Stomach smooth muscle (tissue), 2 donors: ENCODE results near the gene PSD4.

ENCODE experiments used
- H3K27ac ChIP-seq: one replicate; pipeline ENCODE4 v1.7.0; 2013; ENCODE audit warnings: mild to moderate bottlenecking, low read length, inconsistent platforms
- H3K27me3 ChIP-seq, 2 donors: one replicate each; pipeline ENCODE4 v1.7.0; 2013; ENCODE audit warnings: low read length in 2 of 2; ENCODE audit not compliant: insufficient read depth in 2 of 2, control insufficient read depth in 1 of 2
- H3K36me3 ChIP-seq, 2 donors: one replicate each; pipeline ENCODE4 v1.7.0; 2013; ENCODE audit warnings: low read length in 2 of 2; ENCODE audit not compliant: control insufficient read depth in 2 of 2, insufficient read depth in 2 of 2
- H3K4me1 ChIP-seq: one replicate; pipeline ENCODE4 v1.7.0; 2013; ENCODE audit warnings: low read length; ENCODE audit not compliant: control insufficient read depth, insufficient read depth
- H3K4me3 ChIP-seq, 2 donors: one replicate each; pipeline ENCODE4 v1.7.0; 2013; ENCODE audit warnings: low read length in 2 of 2
- H3K9ac ChIP-seq, 2 donors: one replicate each; pipeline ENCODE4 v1.7.0; 2013; ENCODE audit warnings: low read length in 2 of 2, mild to moderate bottlenecking in 1 of 2
- H3K9me3 ChIP-seq, 2 donors: one replicate each; pipeline ENCODE4 v1.7.0; 2013; ENCODE audit warnings: low read length in 2 of 2; ENCODE audit not compliant: control insufficient read depth in 2 of 2
- donor health status: healthy.
- donor health status: Pancreatic carcinoma.

PSD4 gene

DNA sequence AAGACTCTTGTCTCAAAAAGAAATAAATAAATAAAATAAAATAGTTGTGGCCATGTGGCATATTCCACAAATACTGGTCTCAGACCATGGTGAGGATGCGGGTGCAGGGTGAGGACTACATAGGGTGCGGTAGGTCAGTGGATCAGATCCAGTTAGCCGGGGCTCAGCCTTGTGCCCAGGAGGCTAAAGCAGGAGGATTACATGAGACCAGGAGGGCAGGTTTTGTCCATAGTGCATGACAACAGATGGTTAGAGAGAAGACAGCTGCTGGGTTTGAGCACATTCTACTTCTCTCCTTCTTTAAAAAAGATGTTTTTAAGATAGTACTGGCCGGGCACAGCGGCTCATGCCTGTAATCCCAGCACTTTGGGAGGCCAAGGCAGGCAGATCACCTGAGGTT lies 12.8 kb upstream of the PSD4 start:
- Histone ChIP-seq H3K9ac (no peak overlapping the region), H3K27me3 (peaks cover 8 to 12% of the 10 kb centered on the region in 2 donors), H3K36me3 (no peaks in the 10 kb centered on the region), H3K4me1 (no peaks in the 10 kb centered on the region), H3K27ac (no peak overlapping the region), H3K9me3 (no peaks in the 10 kb centered on the region), H3K4me3 (no peak overlapping the region)

DNA sequence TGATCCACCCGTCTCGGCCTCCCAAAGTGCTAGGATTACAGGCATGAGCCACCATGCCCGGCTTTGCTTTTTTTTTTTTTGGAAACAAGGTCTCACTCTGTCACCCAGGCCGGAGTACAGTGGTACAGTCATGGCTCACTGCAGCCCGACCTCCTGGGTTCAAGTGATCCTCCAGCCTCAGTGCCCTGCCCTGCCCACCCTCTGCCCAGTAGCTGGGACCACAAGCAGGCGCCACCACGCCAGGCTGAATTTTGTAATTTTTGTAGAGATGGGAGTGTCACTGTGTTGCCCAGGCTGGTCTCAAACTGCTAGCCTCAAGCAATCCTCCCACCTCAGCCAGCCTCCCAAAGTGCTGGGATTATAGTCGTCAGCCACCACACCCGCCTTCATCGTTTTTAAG lies 11.6 kb upstream of the PSD4 start:
- Histone ChIP-seq H3K4me1 (no peaks in the 10 kb centered on the region), H3K9ac (no peak overlapping the region), H3K27ac (no peak overlapping the region), H3K27me3 (peaks cover 5 to 12% of the 10 kb centered on the region in 2 donors), H3K9me3 (no peaks in the 10 kb centered on the region), H3K36me3 (no peaks in the 10 kb centered on the region), H3K4me3 (no peak overlapping the region)

DNA sequence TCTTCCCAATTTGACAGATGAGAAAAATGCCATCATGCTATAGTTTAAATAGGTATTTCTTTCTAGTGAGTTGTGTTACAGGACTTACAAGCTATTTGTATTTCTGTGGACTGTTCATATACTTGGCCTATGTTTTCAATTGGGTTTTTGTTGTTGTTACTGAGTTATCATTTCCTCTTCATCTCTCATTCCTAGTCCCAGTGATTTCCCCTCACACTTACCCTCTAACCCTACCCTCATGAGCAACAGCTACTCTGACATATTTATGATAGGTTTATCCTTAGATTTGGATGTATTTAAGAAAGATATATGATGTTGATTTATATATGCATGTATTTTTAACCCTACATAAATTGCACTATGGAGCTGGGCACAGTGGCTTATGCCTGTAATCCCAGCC lies 10.9 kb upstream of the PSD4 start:
- Histone ChIP-seq H3K9me3 (no peaks in the 10 kb centered on the region), H3K27me3 (peaks cover 0 to 8% of the 10 kb centered on the region in 2 donors), H3K4me1 (no peaks in the 10 kb centered on the region), H3K9ac (no peak overlapping the region), H3K27ac (no peak overlapping the region), H3K36me3 (no peaks in the 10 kb centered on the region), H3K4me3 (no peak overlapping the region)

DNA sequence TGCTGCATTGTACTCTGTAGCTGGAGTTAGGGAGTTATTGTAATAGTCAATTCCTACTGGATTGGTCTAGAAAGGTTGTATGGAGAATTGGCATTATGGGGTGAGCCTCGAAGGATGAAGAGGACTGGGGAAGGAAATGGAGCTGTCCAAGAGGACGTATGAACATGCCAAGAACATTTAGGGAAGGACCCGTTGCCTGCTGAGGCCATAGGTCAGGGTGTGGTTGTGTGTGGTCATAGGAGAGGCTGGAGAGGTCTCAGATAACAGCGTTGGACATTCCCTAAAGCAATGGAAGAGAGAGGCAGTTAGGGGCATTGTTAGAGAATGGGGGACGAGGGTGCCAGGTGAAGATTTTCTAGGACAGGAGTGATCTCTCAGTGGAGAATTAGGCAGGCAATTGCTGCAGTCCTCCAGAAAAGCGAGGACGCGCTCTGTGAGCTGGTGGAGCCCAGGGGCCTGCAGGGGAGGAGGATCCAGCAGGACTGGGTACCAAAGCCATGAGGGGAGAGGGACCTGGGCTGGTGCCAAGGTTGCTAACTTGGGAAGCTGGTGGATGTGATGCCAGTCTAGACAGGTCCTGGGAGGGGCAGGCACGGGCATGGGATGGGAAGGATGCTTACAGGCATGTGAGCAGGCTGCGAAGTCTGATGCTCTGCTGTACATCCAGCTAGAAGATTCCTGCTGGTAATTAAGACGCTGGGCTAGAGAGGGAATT lies 9.4 kb upstream of the PSD4 start:
- peaks cover 0 to 4% of the 10 kb centered on the region in 2 donors for H3K27me3 ChIP-seq
- no peaks in the 10 kb centered on the region for H3K4me1 ChIP-seq
- H3K27ac ChIP-seq: no peak overlapping the region
- H3K9me3 ChIP-seq: no peaks in the 10 kb centered on the region
- H3K4me3 ChIP-seq: no peak overlapping the region
- H3K36me3 ChIP-seq: no peaks in the 10 kb centered on the region
- H3K9ac ChIP-seq: no peak overlapping the region

DNA sequence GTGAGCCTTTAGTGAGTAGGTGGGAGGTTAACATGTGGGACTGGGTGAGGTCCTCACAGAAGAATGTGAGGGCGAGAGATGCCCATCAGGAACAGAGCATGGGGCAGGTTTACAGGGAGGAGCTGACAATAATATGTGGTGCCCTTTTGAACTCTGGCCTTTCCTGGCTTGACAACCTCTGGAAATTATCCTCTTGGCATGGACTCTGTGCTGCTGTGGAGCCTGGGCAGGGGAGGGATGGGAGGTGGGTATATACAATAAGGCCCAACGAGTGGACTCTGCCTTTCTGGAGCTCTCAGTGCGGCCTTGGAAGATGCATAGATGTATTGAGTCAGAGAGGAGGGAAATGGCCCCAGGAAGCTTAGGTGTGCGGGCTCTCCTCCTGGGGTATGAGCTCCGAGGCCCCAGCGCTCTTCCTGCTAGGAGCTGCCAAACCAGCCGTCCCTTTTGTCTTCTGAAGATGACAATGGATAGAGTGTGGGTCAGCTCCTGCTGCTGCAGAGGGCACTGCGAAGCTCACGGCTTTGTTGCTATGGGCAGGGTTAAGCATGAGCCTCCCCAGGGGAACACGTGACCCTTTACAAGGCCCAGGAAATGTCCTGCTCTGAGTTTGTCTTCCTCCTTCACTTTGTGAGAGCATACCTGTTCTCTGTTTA lies 8.7 kb upstream of the PSD4 start:
- H3K36me3 ChIP-seq: no peaks in the 10 kb centered on the region
- H3K4me3 ChIP-seq: no peak overlapping the region
- peaks cover 0 to 3% of the 10 kb centered on the region in 2 donors for H3K27me3 ChIP-seq
- no peak overlapping the region for H3K9ac ChIP-seq
- no peaks in the 10 kb centered on the region for H3K4me1 ChIP-seq
- H3K9me3 ChIP-seq: no peaks in the 10 kb centered on the region
- H3K27ac ChIP-seq: no peak overlapping the region

DNA sequence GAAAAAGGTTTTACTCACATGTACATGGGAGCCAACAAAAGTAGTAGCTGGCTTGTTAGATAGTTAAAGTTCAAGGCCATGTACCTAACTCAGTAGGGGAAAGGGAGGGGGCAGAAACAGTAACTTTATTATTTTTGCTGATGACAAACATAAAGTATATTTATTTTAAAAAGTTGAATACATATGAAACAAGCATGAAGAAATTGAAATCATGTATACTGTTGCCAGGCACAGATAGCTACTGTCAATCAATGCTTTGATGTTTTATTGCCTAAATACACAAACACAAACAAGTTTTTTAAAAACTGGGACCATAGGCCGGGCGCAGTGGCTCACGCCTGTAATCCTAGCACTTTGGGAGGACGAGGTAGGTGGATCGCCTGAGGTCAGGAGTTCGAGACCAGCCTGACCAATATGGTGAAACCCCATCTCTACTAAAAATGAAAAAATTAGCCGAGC lies 7.6 kb upstream of the PSD4 start:
- Histone ChIP-seq H3K27me3 (peaks cover 0 to 3% of the 10 kb centered on the region in 2 donors), H3K4me1 (no peaks in the 10 kb centered on the region), H3K36me3 (no peaks in the 10 kb centered on the region), H3K9ac (no peak overlapping the region), H3K9me3 (no peaks in the 10 kb centered on the region), H3K4me3 (no peak overlapping the region), H3K27ac (no peak overlapping the region)

DNA sequence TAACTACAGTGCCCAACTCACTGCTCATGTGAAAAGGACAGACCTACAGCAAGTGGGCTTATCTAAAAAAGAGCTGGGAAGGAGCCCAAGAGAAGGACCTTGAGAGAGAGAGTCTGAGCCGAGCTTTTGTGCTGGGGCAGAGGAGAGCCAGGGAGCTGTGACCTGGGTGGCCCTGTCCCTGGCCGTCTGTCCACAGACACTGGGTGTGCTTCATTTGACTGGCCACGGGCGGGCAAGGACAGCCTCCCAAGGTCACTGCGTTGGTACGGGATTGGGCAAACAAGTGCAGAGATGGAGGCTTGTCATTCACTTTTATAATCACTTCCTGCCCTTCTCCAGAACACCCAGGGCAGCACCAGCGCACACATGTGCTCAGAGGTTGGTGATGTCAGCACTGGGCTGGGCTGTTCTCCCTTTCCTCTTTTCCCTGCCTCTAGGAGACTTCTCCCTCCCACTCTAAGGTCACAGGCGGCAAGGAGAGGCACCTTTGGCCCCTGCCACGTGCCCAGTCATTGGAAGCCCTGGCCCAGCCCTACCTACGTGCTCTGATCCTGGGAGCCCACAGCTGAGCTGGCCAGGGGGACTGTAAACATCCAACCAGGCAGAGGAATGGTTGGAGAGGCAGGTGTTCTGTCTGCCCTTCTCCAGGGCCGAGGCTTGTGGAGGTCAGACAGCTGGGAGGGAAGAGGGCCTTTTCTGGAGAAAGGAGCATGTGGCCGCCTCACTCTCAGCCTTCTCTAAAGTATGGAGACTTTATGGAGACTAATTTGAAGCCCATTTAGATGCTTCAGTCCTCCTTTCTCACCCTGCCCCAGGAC lies 6.4 kb upstream of the PSD4 start:
- H3K9me3 ChIP-seq: no peaks in the 10 kb centered on the region
- H3K4me1 ChIP-seq: no peaks in the 10 kb centered on the region
- no peak overlapping the region for H3K27ac ChIP-seq
- no peak overlapping the region for H3K4me3 ChIP-seq
- H3K9ac ChIP-seq: no peak overlapping the region
- H3K27me3 ChIP-seq: peaks cover 0 to 3% of the 10 kb centered on the region in 2 donors
- H3K36me3 ChIP-seq: no peaks in the 10 kb centered on the region

DNA sequence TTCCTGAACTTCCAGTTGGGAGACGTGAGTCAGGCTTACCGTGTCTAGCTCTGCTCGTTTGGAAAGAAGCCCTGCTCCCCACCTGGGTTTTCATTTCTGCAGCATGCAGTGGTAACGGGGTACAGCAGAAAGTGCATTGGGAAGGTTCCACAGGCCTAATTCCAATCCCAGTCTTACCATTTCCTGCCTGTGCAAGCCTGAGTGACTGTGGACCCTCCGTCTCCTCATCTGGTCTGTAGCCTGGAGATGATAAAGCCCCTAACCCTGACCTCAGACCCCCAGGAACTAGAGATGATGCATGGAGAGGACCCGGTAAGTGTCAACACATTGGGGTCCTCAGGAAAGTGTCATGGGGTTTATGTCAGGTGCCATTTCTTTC lies 5.8 kb upstream of the PSD4 start:
- Histone ChIP-seq H3K36me3 (no peaks in the 10 kb centered on the region), H3K4me3 (no peak overlapping the region), H3K27me3 (peaks cover 0 to 3% of the 10 kb centered on the region in 2 donors), H3K9me3 (no peaks in the 10 kb centered on the region), H3K9ac (no peak overlapping the region), H3K27ac (no peak overlapping the region), H3K4me1 (no peaks in the 10 kb centered on the region)

DNA sequence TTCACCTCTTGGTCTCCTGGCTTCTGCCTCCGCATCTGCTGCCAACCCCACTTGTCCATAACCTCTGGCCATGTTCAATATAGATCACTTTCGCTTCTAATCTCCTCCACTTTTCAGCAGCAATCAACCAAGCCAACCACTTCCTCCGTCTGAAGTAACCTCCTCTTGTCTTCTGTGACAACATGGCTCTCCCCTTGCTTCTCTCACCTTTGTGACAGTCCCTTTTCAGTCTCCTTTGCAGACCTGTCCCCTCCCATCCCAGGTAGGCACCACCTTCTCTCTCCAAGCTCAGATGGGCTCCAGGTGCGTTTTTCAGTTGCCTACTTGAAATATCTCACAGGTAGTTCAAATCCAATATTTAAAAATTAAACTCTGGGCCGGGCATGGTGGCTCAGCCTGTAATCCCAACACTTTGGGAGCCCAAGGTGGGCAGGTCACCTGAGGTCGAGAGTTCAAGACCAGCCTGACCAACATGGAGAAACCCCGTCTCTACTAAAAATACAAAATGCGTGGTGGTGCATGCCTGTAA lies 4.7 kb upstream of the PSD4 start:
- Histone ChIP-seq H3K27ac (no peak overlapping the region), H3K9ac (no peak overlapping the region), H3K4me1 (no peaks in the 10 kb centered on the region), H3K9me3 (no peaks in the 10 kb centered on the region), H3K36me3 (no peaks in the 10 kb centered on the region), H3K27me3 (peaks cover 0 to 3% of the 10 kb centered on the region in 2 donors), H3K4me3 (no peak overlapping the region)

DNA sequence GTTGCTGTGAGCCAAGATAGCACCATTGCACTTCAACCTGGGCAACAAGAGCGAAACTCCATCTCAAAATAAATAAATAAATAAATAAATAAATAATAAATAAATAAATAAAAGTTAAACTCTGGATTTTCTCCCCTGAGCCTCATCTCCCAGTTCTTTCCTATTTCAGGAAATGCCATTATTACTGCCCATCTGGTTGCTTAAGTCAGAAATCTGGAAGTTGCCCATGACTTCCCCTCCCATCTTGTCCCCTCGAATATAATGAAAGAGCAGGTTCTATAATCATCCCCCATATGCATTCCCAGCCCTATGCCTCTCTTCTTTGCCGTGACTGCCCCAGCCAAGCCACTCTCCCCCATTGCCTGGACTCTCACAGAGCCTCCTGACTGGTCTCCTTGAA lies 4.2 kb upstream of the PSD4 start:
- no peaks in the 10 kb centered on the region for H3K36me3 ChIP-seq
- H3K9me3 ChIP-seq: no peaks in the 10 kb centered on the region
- no peak overlapping the region for H3K9ac ChIP-seq
- no peaks in the 10 kb centered on the region for H3K27me3 ChIP-seq
- H3K4me3 ChIP-seq: no peak overlapping the region
- H3K4me1 ChIP-seq: no peaks in the 10 kb centered on the region
- H3K27ac ChIP-seq: no peak overlapping the region
